GM19025 (cell line): ENCODE measurements around the gene EEF2K.

Source experiments
- ATAC-seq: cut with Tn5 transposase; IDR thresholded peaks from one replicate; pipeline ENCODE4 v1.9.1; 2021; ENCODE audit warnings: mild to moderate bottlenecking, low read depth, moderate library complexity; ENCODE audit not compliant: unreplicated experiment

Gene EEF2K

DNA sequence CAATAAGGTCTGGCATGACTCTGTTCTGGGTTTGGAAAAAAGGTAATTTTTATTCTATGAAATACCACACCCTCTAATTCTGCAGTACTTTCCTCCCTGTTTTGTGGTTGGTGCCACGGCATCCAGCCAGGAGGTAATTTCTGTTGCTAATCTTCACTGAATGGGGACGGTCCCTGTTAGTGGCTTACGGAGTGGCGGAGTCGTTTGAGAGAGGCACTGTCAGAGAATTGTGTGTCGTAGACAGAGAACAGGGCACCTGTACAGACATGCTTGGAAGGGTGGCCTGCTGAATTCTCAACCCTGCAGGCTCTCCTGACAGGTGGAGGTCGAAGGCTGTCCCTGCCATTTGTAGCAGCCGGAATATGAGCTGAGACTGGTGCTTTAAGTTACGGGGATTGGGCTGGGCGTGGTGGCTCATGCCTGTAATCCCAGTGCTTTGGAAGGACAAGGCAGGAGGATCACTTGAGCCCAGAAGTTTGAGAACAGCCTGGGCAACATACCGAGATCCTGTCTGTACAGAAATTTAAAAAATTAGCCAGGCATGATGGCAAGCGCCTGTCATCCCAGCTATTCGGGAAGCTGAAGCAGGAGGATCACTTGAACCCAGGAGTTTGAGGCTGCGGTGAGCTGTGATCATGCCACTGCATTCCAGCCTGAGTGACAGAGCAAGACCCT, 33.2 kb downstream of the EEF2K start:
- no peak for ATAC-seq

DNA sequence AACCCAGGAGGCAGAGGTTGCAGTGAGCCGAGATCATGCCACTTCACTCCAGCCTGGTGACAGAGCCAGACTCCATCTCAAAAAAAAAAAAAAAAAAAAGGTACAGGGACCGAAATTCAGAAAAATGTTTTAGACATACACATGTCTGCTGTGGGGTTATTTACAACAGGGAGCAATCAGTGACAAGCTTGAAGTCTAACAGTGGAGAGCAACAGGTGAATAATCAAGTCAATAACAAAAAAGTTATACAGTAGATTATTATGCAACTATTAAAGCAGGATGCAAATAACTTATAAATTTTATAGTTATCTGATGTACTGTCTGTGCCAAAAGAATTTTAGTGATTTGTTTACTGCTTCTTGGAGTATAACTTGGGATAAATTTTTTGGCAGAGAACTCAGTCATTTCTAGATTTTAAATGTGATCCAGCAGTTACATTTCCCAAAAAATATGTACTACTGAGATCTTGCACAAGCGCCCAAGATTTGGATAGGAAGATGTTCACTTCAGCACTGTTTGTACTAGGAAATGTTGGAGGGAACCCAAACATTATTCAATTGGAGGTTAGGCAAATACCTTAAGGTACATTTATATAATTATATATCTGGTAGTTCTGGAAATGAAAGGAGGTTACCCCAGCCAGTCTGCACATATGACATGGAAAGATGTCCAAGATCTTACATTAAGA, 34.1 kb downstream of the EEF2K start:
- no peak for ATAC-seq

DNA sequence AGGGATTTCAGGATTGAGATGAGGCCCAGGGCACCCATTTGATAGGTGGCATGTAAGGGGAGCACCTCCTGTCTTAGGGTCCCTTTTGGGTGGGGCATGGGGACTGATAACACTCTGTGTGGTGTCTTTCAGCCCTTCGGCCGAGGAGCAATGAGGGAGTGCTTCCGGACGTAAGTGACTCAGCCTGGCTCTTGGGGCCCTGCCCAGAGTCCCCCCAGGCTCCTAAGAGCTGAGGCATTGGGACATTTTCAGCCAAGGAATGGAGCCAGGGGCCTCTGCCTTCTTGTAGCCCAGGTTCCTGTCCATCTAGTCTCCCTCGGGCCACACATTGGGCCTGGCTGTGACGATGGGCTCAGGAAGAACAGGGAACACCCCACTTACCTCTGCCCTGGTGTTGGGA, 44.4 kb downstream of the EEF2K start:
- ATAC-seq, result no peak

GRCh38 chr16:22252317-22252716, 46.2 kb downstream of the EEF2K start:
- no peak for ATAC-seq

DNA sequence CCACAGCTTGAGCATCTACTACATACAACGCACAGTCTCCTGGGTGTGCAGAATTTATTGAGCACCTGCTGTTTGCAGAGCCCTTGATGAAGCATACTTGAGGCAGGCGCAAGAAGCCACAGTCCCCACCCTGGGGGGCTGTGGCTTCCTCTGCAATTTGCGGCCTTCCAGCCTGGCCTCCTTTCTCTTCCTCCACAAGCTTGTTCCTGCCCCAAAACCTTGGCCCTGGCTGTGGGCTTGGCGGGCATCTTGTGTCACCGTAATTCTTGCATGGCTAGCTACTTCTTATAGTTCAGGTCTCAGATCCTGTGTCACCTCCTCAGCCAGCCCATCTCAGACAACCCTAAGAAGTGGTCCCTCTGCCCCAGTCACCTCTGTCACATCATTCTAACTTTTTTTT, 47.2 kb downstream of the EEF2K start:
- no peak for ATAC-seq

DNA sequence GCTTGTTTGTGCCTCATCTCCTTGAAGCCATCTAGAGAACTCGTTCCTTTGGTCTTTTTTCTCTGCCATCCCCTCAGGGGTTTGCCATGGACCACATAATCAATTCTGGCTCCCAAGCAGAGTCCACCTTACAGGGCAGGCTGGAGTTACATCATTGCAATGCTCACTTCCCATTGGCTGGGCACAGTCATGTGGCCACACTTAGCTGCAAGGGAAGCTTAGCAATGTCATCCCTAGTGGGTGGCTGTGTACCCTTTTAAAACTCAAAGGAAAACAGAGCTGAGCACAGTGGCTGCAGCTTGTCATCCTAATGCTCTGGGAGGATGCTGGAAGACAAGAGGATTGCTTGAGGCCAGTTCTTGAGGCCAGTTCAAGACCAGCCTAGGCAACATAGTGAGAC, 49.3 kb downstream of the EEF2K start:
- no peak for ATAC-seq

DNA sequence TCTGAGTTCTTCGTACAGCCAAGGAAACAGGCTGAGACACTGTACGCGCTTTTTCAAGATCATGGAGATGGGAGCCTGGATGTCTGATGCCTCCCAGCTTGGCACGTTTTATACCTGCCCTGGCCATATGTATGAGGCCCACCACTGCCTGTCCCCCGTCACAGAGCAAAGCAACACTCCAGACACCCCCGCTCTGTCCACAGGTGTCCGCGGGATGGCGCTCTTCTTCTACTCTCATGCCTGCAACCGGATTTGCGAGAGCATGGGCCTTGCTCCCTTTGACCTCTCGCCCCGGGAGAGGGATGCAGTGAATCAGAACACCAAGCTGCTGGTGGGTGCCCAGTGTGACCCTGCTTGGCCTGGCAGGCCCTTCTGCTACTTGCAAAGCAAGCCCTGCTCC, 51.4 kb downstream of the EEF2K start:
- no peak for ATAC-seq

DNA sequence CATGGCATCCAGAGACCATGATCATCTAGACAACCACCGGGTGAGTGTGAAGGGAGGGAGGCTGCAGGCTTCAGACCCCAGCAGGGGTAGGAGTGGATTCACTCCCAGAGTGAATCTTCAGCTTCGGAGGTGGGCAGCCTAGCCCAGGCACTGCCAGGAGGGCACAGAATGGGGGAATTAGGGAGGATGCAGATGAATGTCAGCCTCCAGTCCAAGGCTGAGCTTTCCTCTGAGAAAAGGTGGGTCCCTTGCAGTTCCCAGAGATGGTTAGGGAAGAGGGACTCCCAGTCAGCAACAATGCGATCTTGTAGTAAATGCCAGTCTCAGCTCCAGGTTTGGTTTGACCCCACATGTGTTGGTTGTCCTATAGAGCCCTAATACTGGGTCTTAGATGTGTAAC, 54.4 kb downstream of the EEF2K start:
- no peak for ATAC-seq

DNA sequence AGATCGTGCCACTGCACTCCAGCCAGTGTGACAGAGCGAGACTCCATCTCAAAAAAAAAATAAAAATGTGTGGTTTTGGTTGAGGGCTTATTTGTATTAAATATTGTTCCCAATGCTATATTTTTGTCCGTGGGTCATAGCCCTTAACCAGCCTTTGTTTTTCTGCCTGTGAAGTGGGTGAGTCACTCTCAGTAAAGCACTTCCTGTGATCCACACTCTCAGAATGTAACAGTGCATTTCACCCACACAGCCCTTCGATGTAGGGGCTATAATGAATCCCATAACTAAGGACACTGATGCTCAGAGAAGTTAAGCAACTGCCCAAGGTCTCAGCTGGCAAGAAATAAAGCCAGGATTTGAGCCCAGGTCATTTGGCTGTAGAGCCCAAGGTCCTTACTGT, 56.4 kb downstream of the EEF2K start:
- no peak for ATAC-seq

GRCh38 chr16:22264786-22265185, 58.7 kb downstream of the EEF2K start:
- no peak for ATAC-seq

DNA sequence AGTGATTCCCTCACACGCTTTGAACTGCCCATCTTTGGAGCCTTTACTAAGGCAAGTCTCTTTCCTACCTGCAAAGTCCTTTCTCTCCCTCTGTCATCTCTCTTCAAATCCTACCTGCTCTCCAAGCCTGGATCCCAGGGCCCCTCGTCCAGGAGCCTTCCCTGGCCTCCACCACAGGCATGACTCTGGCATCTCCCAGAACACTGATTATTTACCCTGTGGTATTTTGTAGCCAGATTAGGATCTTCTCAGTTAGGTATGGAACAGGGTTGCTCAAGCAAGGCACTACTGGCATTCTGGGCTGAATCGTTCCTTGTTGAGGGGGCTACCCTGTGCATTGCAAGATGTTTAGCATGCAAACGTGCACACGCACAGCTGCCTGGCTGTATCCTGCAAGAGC, 59.3 kb downstream of the EEF2K start:
- ATAC-seq, result no peak

DNA sequence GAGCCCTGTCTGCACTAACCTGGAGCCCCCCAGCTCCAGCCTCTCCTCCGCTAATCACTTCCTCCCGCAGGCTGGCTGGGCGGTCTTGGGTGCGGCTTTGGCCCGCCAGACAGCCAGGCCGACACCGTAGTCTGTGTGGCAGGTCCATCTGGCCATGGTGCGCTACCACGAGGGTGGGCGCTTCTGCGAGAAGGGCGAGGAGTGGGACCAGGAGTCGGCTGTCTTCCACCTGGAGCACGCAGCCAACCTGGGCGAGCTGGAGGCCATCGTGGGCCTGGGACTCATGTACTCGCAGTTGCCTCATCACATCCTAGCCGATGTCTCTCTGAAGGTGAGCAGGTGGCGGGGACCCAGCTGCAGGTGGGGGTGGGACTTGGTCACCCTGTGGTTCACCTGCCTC, 60.5 kb downstream of the EEF2K start:
- no peak for ATAC-seq

GRCh38 chr16:22267764-22268163, 61.7 kb downstream of the EEF2K start:
- ATAC-seq, result no peak

DNA sequence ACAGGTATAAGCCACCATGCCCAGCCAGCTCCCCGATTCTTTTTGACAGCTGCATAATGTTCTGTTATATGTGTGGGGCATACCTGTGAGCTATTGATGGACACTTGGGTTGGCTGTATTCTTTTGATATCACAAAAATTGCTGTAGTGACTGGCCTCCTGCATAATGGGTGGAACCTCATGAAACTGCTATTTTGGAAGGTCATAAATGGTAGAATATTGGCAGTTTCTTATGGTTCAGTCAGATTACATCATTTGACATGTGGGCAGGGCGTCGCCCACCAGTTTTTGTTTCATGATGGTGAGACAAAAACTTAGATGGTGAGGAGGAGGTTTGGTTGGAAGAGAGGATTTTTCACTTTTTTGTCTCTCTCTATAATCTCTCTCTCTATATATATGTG, 64.4 kb downstream of the EEF2K start:
- no peak for ATAC-seq

GRCh38 chr16:22272870-22273650, 67.0 kb downstream of the EEF2K start:
- no peak for ATAC-seq

GRCh38 chr16:22274916-22275315, 68.8 kb downstream of the EEF2K start:
- no peak for ATAC-seq

GRCh38 chr16:22278441-22279230, 72.6 kb downstream of the EEF2K start:
- no peak for ATAC-seq

DNA sequence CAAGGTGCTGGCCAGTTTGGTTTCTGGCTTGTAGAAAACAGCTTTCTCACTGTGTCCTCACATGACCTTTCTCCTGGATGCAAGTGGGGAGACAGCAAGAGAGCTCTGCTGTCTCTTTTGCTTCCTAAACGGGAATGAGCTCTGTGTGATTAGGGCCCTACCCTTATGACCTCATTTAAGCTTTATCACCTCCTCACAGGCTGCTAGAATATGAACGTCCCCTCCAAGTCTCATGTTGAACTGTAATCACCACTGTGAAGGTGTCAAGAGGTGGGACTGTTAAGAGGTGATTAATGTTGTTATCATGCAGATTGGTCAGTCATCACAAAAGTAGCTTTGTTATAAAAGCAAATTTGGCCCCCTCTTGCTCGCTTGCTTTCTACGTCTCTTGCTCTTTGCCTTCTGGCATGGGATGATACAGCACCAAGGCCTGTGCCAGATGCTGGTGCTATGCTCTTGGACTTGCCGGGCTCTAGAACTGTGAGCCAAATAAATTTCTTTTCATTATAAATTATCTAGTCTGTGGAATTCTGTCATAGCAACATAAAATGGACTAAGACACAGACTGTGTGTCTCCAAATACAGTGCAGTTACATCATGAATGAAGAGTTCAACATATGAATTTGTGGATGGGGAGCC, 76.3 kb downstream of the EEF2K start:
- no peak for ATAC-seq

DNA sequence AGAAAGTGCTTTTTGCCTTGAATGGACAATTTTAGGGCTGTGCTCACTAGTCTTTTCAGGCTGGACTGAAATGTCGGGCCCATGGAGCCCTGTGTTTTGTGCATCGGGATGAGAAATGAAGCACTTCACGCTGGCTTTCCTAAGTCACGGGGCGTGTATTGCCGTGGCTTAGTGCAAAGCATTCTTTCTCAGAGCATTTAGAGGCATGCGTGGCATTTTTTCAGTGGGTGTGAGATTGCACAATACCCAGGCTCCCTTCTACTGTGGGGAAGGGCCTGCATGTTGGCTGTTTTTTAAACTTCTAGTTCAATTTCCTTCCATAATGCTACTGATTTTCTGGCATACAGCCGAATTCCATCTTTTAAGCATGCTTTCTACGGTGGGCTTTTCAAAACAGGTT, 78.6 kb downstream of the EEF2K start:
- ATAC-seq, result no peak

GRCh38 chr16:22285080-22285479, 79.0 kb downstream of the EEF2K start:
- ATAC-seq, result no peak
